Fibroblast of peridontal ligament (primary cell): Measurements from ENCODE around the gene DKK2.

Experiments
- DNase-seq: peaks from one replicate; pipeline ENCODE4 v3.0.0-alpha.2; 2010; ENCODE audit errors: extremely low read depth

Gene DKK2

GRCh38 chr4:107035819-107036583, at the start of gene DKK2:
Gene DKK2 (minus strand): TSS chr4:107036313. CDS start chr4:107035591, 722 bp downstream.
- DNase-seq, result peak; percentile 25

DNA sequence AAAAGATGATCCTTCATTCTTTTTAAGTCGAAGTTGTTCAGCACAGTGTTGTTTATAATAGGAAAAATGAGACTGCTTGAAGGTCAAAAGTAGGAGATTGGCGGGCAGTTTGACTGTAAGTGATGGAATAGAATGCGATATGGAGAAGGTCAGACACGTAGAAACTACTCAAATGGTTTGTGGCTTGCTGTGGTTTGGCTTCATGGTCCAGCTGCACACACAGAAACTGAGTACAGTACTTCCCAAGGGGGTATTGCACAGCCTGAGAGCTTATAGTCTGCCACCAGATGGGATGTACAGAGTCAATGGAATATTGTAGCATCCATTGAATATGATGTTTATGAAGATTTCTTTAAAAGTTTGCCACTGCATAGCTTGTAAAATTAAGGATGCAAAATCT, 41.1 kb upstream of the DKK2 start:
- DNase-seq, result no peak

GRCh38 chr4:107072836-107073736, 37.0 kb upstream of the DKK2 start:
- DNase-seq, result no peak

GRCh38 chr4:107071108-107071507, 35.0 kb upstream of the DKK2 start:
- no peak for DNase-seq

DNA sequence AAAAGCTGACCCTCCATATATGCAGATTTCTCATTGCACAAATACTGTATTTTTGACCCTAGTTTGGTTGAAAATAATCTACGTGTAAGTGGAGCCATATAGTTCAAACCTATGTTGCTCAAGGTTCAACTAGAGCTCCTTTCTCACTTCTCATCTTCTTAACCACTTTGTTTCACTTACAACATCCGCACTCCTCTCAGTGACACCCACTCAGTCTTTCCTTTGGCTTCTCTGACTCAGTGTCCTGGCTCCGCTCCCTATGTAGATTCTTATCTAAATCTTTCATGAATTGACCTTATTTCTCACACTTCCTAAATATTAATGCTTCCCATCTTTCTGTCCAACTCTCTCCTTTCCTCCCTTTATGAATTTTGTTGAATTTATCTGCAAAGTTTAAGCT, 32.9 kb upstream of the DKK2 start:
- peak; percentile 9 for DNase-seq

DNA sequence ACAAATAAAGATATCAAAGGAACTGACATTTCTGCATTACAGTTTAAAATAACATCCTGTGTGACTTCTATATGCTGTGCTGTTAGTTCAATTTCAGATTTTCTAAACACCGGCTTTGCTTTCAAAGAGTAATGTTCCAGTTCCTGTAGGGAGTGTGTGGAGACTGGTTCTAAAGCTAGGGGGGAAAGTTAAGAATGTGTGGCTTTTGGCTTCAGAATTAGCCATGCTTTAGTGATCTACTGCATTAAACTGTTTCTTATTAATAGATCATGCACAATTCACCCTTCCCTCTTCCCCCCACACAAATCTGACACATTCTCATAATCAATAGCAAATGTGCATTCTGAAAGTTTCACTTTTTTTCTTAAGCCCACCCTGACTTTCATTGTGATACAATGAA, 32.0 kb upstream of the DKK2 start:
- DNase-seq, result no peak

GRCh38 chr4:107066621-107067020, 30.5 kb upstream of the DKK2 start:
- no peak for DNase-seq

- DNase-seq, result no peak
Measured at GRCh38 chr4:107065201-107065600, 29.1 kb upstream of the DKK2 start.

GRCh38 chr4:107060388-107060787, 24.3 kb upstream of the DKK2 start:
- no peak for DNase-seq

- no peak for DNase-seq
Measured at GRCh38 chr4:107058828-107059227, 22.7 kb upstream of the DKK2 start.

- DNase-seq, result peak; percentile 29
Measured at GRCh38 chr4:107050525-107051135, 14.5 kb upstream of the DKK2 start.

- DNase-seq, result no peak
Measured at GRCh38 chr4:107046261-107046660, 10.1 kb upstream of the DKK2 start.

DNA sequence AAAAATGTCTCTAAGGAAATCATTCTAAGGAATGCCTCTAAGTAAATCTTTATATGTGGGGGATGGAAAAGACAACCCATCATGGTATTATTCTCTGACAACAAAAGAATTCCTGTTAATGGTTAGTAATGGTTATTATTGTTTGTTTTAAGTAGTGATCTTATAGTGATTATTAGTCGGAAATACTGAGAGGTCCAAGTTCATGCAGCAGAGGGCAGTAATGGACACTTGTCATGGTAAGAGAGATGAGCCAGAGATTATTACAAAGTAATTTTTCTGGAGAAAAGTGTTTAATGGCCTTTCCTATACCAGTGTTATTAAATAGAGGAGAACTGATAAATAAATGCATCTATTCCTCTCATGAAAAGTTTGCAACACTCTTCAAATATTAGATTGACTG, 8.1 kb upstream of the DKK2 start:
- peak; percentile 32 for DNase-seq

DNA sequence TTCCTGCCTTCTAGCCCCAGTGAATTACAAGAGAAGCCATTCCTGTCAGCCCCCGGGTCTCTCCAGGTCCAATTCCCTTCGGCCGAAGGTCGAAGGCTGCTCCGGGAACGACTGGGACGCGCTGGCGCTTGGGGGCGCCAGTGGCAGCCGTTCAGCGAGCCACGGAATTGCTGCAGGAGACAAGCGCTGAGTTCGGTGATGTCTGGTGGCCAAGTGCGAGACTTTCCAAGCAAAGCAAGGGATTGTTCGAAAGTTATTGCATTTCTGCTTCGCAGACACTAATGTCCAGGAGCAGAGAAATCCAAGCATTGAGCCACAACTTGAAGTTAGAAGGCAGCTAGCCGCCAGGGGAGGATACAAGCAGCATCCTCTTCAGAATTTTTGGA, 1.1 kb upstream of the DKK2 start:
- DNase-seq, result peak; percentile 34

- DNase-seq, result peak; percentile 9
Measured at GRCh38 chr4:107036584-107037198, 578 bp upstream of the DKK2 start.

DNA sequence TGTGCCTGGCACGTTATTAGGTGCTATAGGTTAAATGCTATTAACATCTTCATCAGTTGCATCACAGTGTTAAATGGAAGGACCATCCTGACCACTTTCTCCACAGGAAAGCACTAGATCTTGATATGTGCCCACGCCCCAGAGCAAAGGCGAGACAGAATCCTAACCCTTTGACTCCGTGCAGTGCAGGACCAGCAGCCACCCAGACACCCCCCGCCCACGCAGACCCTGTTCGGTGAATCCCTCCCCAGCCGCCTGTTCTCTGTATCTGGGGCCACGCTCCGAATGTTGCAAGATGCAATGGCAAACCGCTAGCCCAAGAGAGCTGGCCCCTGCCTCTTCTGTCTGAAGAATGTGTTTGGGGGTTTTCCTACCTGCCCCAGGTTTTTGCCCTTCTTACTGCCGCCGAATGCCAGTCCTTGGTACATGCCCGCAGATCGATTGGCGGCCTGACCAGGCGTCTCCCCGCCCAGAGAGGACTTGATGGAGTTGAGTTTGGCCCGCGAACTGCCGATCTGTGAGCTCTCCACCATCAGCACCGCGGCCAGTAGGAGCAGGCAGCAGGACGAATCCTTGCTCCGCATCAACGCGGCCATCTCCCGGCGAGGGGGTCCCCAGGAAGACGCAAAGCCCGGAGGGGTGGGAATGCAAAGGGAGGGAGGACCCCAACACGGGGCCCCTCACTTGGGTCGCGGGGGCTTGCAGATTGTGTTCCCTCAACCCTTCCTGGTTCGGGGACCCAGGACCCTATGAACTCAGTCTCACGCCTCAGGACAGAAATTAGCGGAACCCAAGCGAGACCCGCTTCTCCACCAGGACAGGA, 906 bp downstream of the DKK2 start:
- peak; percentile 23 for DNase-seq

- DNase-seq, result peak; percentile 38
Measured at GRCh38 chr4:107034091-107034995, 1.8 kb downstream of the DKK2 start.

DNA sequence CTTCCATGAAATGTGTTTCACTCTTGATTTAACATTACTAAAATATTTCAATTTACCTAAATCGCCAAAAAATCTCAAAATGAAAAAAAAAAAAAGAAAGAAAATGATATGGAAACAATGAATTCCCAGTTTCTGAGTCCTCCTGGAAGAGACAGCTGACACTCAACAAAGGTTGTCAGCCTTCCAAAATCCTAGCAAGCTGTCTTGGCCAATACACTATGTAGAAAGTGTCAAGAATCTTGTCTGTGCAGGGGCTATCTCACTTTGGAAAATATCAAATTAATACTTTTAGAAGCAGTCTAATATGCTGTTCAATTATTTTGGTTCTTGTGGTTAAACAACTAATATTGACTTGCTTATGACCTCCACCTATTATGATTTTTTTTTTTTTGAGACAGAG, 8.7 kb downstream of the DKK2 start:
- DNase-seq, result no peak

GRCh38 chr4:107018344-107018735, 17.8 kb downstream of the DKK2 start:
- no peak for DNase-seq
